ENCODE data around the gene PRLR.
A peak's percentile ranks its signal among the peaks of the same experiment; 100 is the strongest.

Gene PRLR

GRCh38 chr5:35209862-35210261 lies 20.4 kb downstream of the PRLR start:
- Histone ChIP-seq H3K4me1 (ENCODE audit: control insufficient read depth, insufficient read depth, low read length) (no peaks in the 10 kb centered on the region), H3K27me3 (replicated peaks; ENCODE audit: control insufficient read depth, insufficient read depth, low read length) (no peaks in the 10 kb centered on the region), H3K9me3 (ENCODE audit: control insufficient read depth, low read length) (no peaks in the 10 kb centered on the region), H3K36me3 (ENCODE audit: control insufficient read depth, insufficient read depth, low read length, severe bottlenecking) (no peaks in the 10 kb centered on the region), H3K9ac (ENCODE audit: low read length) (no peak overlapping the region), H3K4me3 (ENCODE audit: low read length) (no peak overlapping the region)
- no peak for DNase-seq (ENCODE audit: low read depth)

- Histone ChIP-seq H3K9me3 (ENCODE audit: control insufficient read depth, low read length) (no peaks in the 10 kb centered on the region), H3K4me1 (ENCODE audit: control insufficient read depth, insufficient read depth, low read length) (peaks cover 5% of the 10 kb centered on the region), H3K27me3 (replicated peaks; ENCODE audit: control insufficient read depth, insufficient read depth, low read length) (no peaks in the 10 kb centered on the region), H3K4me3 (ENCODE audit: low read length) (no peak overlapping the region), H3K9ac (ENCODE audit: low read length) (no peak overlapping the region), H3K36me3 (ENCODE audit: control insufficient read depth, insufficient read depth, low read length, severe bottlenecking) (no peaks in the 10 kb centered on the region)
- no peak for DNase-seq (ENCODE audit: low read depth)
Observed at GRCh38 chr5:35205606-35206005, 24.7 kb downstream of the PRLR start.

GRCh38 chr5:35205186-35205585 lies 25.1 kb downstream of the PRLR start:
- Histone ChIP-seq H3K9ac (ENCODE audit: low read length) (no peak overlapping the region), H3K4me3 (ENCODE audit: low read length) (no peak overlapping the region), H3K36me3 (ENCODE audit: control insufficient read depth, insufficient read depth, low read length, severe bottlenecking) (no peaks in the 10 kb centered on the region), H3K9me3 (ENCODE audit: control insufficient read depth, low read length) (no peaks in the 10 kb centered on the region), H3K27me3 (replicated peaks; ENCODE audit: control insufficient read depth, insufficient read depth, low read length) (no peaks in the 10 kb centered on the region), H3K4me1 (ENCODE audit: control insufficient read depth, insufficient read depth, low read length) (peaks cover 5% of the 10 kb centered on the region)
- DNase-seq (ENCODE audit: low read depth): no peak

GRCh38 chr5:35203403-35203802 lies 26.9 kb downstream of the PRLR start:
- no peak for DNase-seq (ENCODE audit: low read depth)
- H3K27me3 ChIP-seq (replicated peaks; ENCODE audit: control insufficient read depth, insufficient read depth, low read length): no peaks in the 10 kb centered on the region
- H3K4me1 ChIP-seq (ENCODE audit: control insufficient read depth, insufficient read depth, low read length): peaks cover 12% of the 10 kb centered on the region
- no peaks in the 10 kb centered on the region for H3K9me3 ChIP-seq (ENCODE audit: control insufficient read depth, low read length)
- no peak overlapping the region for H3K4me3 ChIP-seq (ENCODE audit: low read length)
- H3K9ac ChIP-seq (ENCODE audit: low read length): no peak overlapping the region
- no peaks in the 10 kb centered on the region for H3K36me3 ChIP-seq (ENCODE audit: control insufficient read depth, insufficient read depth, low read length, severe bottlenecking)

- H3K4me3 ChIP-seq (ENCODE audit: low read length): no peak overlapping the region
- peak; percentile 67 for DNase-seq (ENCODE audit: low read depth)
- H3K9ac ChIP-seq (ENCODE audit: low read length): no peak overlapping the region
- no peaks in the 10 kb centered on the region for H3K36me3 ChIP-seq (ENCODE audit: control insufficient read depth, insufficient read depth, low read length, severe bottlenecking)
- H3K9me3 ChIP-seq (ENCODE audit: control insufficient read depth, low read length): no peaks in the 10 kb centered on the region
- H3K4me1 ChIP-seq (ENCODE audit: control insufficient read depth, insufficient read depth, low read length): peaks cover 19% of the 10 kb centered on the region
- no peaks in the 10 kb centered on the region for H3K27me3 ChIP-seq (replicated peaks; ENCODE audit: control insufficient read depth, insufficient read depth, low read length)
Observed at GRCh38 chr5:35202319-35203111, 27.8 kb downstream of the PRLR start.

GRCh38 chr5:35201291-35201690 lies 29.0 kb downstream of the PRLR start:
- Histone ChIP-seq H3K4me3 (ENCODE audit: low read length) (no peak overlapping the region), H3K27me3 (replicated peaks; ENCODE audit: control insufficient read depth, insufficient read depth, low read length) (no peaks in the 10 kb centered on the region), H3K4me1 (ENCODE audit: control insufficient read depth, insufficient read depth, low read length) (peaks cover 19% of the 10 kb centered on the region), H3K9me3 (ENCODE audit: control insufficient read depth, low read length) (no peaks in the 10 kb centered on the region), H3K36me3 (ENCODE audit: control insufficient read depth, insufficient read depth, low read length, severe bottlenecking) (no peaks in the 10 kb centered on the region), H3K9ac (ENCODE audit: low read length) (no peak overlapping the region)
- no peak for DNase-seq (ENCODE audit: low read depth)

- H3K27me3 ChIP-seq (replicated peaks; ENCODE audit: control insufficient read depth, insufficient read depth, low read length): no peaks in the 10 kb centered on the region
- H3K4me3 ChIP-seq (ENCODE audit: low read length): no peak overlapping the region
- no peak overlapping the region for H3K9ac ChIP-seq (ENCODE audit: low read length)
- no peaks in the 10 kb centered on the region for H3K9me3 ChIP-seq (ENCODE audit: control insufficient read depth, low read length)
- no peaks in the 10 kb centered on the region for H3K36me3 ChIP-seq (ENCODE audit: control insufficient read depth, insufficient read depth, low read length, severe bottlenecking)
- no peak for DNase-seq (ENCODE audit: low read depth)
- H3K4me1 ChIP-seq (ENCODE audit: control insufficient read depth, insufficient read depth, low read length): peaks cover 19% of the 10 kb centered on the region
Observed at GRCh38 chr5:35199886-35200285, 30.4 kb downstream of the PRLR start.

- H3K9me3 ChIP-seq (ENCODE audit: control insufficient read depth, low read length): no peaks in the 10 kb centered on the region
- no peak for DNase-seq (ENCODE audit: low read depth)
- H3K27me3 ChIP-seq (replicated peaks; ENCODE audit: control insufficient read depth, insufficient read depth, low read length): peaks cover under 1% of the 10 kb centered on the region
- H3K36me3 ChIP-seq (ENCODE audit: control insufficient read depth, insufficient read depth, low read length, severe bottlenecking): no peaks in the 10 kb centered on the region
- peaks cover 19% of the 10 kb centered on the region for H3K4me1 ChIP-seq (ENCODE audit: control insufficient read depth, insufficient read depth, low read length)
- no peak overlapping the region for H3K4me3 ChIP-seq (ENCODE audit: low read length)
- H3K9ac ChIP-seq (ENCODE audit: low read length): no peak overlapping the region
Observed at GRCh38 chr5:35198686-35199085, 31.6 kb downstream of the PRLR start.

- H3K4me1 ChIP-seq (ENCODE audit: control insufficient read depth, insufficient read depth, low read length): peaks cover 19% of the 10 kb centered on the region
- no peak overlapping the region for H3K4me3 ChIP-seq (ENCODE audit: low read length)
- DNase-seq (ENCODE audit: low read depth): peak; percentile 75
- H3K9ac ChIP-seq (ENCODE audit: low read length): no peak overlapping the region
- no peaks in the 10 kb centered on the region for H3K36me3 ChIP-seq (ENCODE audit: control insufficient read depth, insufficient read depth, low read length, severe bottlenecking)
- no peaks in the 10 kb centered on the region for H3K9me3 ChIP-seq (ENCODE audit: control insufficient read depth, low read length)
- peaks cover 7% of the 10 kb centered on the region for H3K27me3 ChIP-seq (replicated peaks; ENCODE audit: control insufficient read depth, insufficient read depth, low read length)
Observed at GRCh38 chr5:35198075-35198474, 32.2 kb downstream of the PRLR start.

- H3K36me3 ChIP-seq (ENCODE audit: control insufficient read depth, insufficient read depth, low read length, severe bottlenecking): no peaks in the 10 kb centered on the region
- peaks cover 15% of the 10 kb centered on the region for H3K4me1 ChIP-seq (ENCODE audit: control insufficient read depth, insufficient read depth, low read length)
- no peaks in the 10 kb centered on the region for H3K9me3 ChIP-seq (ENCODE audit: control insufficient read depth, low read length)
- no peak for DNase-seq (ENCODE audit: low read depth)
- H3K27me3 ChIP-seq (replicated peaks; ENCODE audit: control insufficient read depth, insufficient read depth, low read length): peaks cover 8% of the 10 kb centered on the region
- no peak overlapping the region for H3K4me3 ChIP-seq (ENCODE audit: low read length)
- no peak overlapping the region for H3K9ac ChIP-seq (ENCODE audit: low read length)
Observed at GRCh38 chr5:35197351-35197750, 32.9 kb downstream of the PRLR start.

GRCh38 chr5:35195472-35195852 lies 34.8 kb downstream of the PRLR start:
- Histone ChIP-seq H3K9me3 (ENCODE audit: control insufficient read depth, low read length) (no peaks in the 10 kb centered on the region), H3K27me3 (replicated peaks; ENCODE audit: control insufficient read depth, insufficient read depth, low read length) (peaks cover 8% of the 10 kb centered on the region), H3K36me3 (ENCODE audit: control insufficient read depth, insufficient read depth, low read length, severe bottlenecking) (no peaks in the 10 kb centered on the region), H3K4me1 (ENCODE audit: control insufficient read depth, insufficient read depth, low read length) (peaks cover 15% of the 10 kb centered on the region), H3K4me3 (ENCODE audit: low read length) (no peak overlapping the region), H3K9ac (ENCODE audit: low read length) (no peak overlapping the region)
- DNase-seq (ENCODE audit: low read depth): no peak

All from adipocyte (in vitro differentiated cells).